Breast epithelium (tissue), 4 donors: Measurements from ENCODE around the gene CTXN1. TPM values are rescaled to one million over a fixed set of nuclear protein-coding genes. Genes with fewer than 3 reads are reported as not detected.

Source experiments
- DNase-seq, 2 donors: peaks; one replicate each; pipeline ENCODE4 v3.0.0-alpha.2; 2019; ENCODE audit warnings: low spot score in 2 of 2
- H3K27ac ChIP-seq, 2 donors: fragments of 200-600 bp; sonication (generic) in 1 of 2; one replicate each; pipeline ENCODE4 v1.5.1; 2016 to 2019; ENCODE audit warnings: mild to moderate bottlenecking in 1 of 2
- H3K27me3 ChIP-seq, 2 donors: fragments of 200-600 bp; sonication (generic) in 1 of 2; one replicate each; pipeline versions ENCODE4 v1.5.1 to v1.6.0; 2017 to 2019; ENCODE audit warnings: control low read depth in 1 of 2, mild to moderate bottlenecking in 1 of 2
- H3K36me3 ChIP-seq: fragments of 200-600 bp; one replicate; pipeline ENCODE4 v1.5.1; 2019
- H3K4me1 ChIP-seq, 2 donors: fragments of 200-600 bp; sonication (generic); one replicate each; pipeline ENCODE4 v1.5.1; 2016 to 2019; ENCODE audit warnings: control low read depth in 1 of 2
- H3K4me3 ChIP-seq, 3 donors: fragments of 200-600 bp; sonication (generic); 1 replicate in 2 of 3; 2 replicates in 1 of 3; pipeline ENCODE4 v1.5.1; 2016 to 2019; ENCODE audit warnings: mild to moderate bottlenecking in 3 of 3, moderate library complexity in 2 of 3
- H3K9me3 ChIP-seq, 2 donors: fragments of 200-600 bp; sonication (generic) in 1 of 2; one replicate each; pipeline ENCODE4 v1.5.1; 2016 to 2019; ENCODE audit warnings: control low read depth in 1 of 2
- POLR2A ChIP-seq: fragments of 450-650 bp; IDR thresholded peaks from one replicate; pipeline ENCODE4 v1.6.1; 2016; ENCODE audit warnings: antibody characterized with exemption, mild to moderate bottlenecking, moderate library complexity
- POLR2AphosphoS5 ChIP-seq, 3 donors: sonication (generic); formaldehyde crosslinking; IDR thresholded peaks; one replicate each; pipeline ENCODE4 v1.6.1; 2017; ENCODE audit warnings: antibody characterized with exemption in 3 of 3
- intact Hi-C: fragments of 100-400 bp; cut with DNase I; formaldehyde crosslinking; loops from one replicate; pipeline ENCODE4 v1.15.1; 2023; ENCODE audit warnings: low total_unique reads
- total RNA-seq, 3 donors: library from RNA; depleted of rRNA; stranded (reverse); fragments of >200 nt; gene quantifications; one replicate each; pipeline ENCODE4 v1.1.0, GENCODE V29; 2016
- TF ChIP-seq, protein P1 (sequence below), 3 donors: fragments of 450-650 bp; IDR thresholded peaks; one replicate each; pipeline ENCODE4 v1.5.1; 2016 to 2017; ENCODE audit warnings: antibody characterized with exemption in 3 of 3, mild to moderate bottlenecking in 3 of 3, moderate library complexity in 3 of 3

The CTXN1 gene
- total RNA-seq, 3 donors from 2014 or later: 0.32 to 9.5 (median 5.6) TPM

DNA sequence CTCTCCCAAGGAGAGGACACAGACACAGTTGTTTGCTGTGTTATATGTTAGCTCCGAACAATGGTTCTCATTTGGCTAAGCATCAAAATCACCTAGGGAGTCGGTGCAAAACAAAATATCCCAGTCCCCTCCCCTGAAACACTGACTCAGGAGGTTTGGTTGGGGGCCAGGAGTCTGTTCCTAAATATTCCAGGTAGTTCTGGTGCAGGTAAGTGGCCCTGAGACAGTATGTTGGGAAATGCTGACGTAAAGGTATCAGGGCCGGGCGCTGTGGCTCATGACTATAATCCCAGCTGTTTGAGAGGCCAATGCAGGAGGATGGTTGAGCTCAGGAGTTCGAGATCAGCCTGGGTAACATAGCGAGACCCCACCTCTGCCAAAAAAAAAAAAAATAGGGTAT, 24.6 kb downstream of the CTXN1 start:
- intact Hi-C loops: loop anchor here (5.0 kb wide), 1 partner anchor 49 kb away; no protein-coding TSS in a partner anchor
- no peaks in the 10 kb centered on the region for H3K9me3 ChIP-seq
- H3K4me1 ChIP-seq: peaks cover 14 to 18% of the 10 kb centered on the region in 2 donors
- peak overlapping the region; percentile 62 to 92 for H3K27ac ChIP-seq
- no peak for TF ChIP-seq POLR2A
- H3K27me3 ChIP-seq: no peaks in the 10 kb centered on the region
- H3K36me3 ChIP-seq: no peaks in the 10 kb centered on the region
- no peak for DNase-seq
- no peak overlapping the region for H3K4me3 ChIP-seq

DNA sequence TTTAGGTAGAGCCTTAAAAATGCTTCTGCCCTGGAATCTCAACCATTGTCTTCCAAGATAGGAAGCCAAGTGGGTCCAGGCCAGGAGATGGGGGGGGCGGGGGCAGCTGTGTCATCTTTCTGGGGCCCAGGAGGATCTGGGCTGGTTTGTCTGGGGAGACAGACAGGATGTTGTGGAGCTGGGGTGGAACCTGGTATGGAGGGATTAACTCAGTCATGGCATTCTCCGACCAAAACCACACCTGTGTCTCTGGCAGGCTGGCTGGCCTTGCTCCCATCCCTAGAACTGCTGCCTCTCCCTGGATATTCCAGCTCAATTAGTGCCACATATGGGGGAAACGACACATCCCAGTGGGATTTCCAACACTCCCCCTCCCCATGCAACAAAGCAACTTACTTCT, 25.0 kb downstream of the CTXN1 start:
- H3K27me3 ChIP-seq: no peaks in the 10 kb centered on the region
- DNase-seq: no peak
- H3K4me3 ChIP-seq: no peak overlapping the region
- H3K36me3 ChIP-seq: no peaks in the 10 kb centered on the region
- peak overlapping the region; percentile 62 to 92 for H3K27ac ChIP-seq
- intact Hi-C loops: loop anchor here (5.0 kb wide), 1 partner anchor 49 kb away; no protein-coding TSS in a partner anchor
- H3K9me3 ChIP-seq: no peaks in the 10 kb centered on the region
- H3K4me1 ChIP-seq: peaks cover 14 to 18% of the 10 kb centered on the region in 2 donors
- TF ChIP-seq POLR2AphosphoS5 (IDR thresholded peaks at IDR 0.05): no peak
- TF ChIP-seq POLR2A: no peak
- TF ChIP-seq, protein P1, sequence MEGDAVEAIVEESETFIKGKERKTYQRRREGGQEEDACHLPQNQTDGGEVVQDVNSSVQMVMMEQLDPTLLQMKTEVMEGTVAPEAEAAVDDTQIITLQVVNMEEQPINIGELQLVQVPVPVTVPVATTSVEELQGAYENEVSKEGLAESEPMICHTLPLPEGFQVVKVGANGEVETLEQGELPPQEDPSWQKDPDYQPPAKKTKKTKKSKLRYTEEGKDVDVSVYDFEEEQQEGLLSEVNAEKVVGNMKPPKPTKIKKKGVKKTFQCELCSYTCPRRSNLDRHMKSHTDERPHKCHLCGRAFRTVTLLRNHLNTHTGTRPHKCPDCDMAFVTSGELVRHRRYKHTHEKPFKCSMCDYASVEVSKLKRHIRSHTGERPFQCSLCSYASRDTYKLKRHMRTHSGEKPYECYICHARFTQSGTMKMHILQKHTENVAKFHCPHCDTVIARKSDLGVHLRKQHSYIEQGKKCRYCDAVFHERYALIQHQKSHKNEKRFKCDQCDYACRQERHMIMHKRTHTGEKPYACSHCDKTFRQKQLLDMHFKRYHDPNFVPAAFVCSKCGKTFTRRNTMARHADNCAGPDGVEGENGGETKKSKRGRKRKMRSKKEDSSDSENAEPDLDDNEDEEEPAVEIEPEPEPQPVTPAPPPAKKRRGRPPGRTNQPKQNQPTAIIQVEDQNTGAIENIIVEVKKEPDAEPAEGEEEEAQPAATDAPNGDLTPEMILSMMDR (IDR thresholded peaks at IDR 0.05): no peak

DNA sequence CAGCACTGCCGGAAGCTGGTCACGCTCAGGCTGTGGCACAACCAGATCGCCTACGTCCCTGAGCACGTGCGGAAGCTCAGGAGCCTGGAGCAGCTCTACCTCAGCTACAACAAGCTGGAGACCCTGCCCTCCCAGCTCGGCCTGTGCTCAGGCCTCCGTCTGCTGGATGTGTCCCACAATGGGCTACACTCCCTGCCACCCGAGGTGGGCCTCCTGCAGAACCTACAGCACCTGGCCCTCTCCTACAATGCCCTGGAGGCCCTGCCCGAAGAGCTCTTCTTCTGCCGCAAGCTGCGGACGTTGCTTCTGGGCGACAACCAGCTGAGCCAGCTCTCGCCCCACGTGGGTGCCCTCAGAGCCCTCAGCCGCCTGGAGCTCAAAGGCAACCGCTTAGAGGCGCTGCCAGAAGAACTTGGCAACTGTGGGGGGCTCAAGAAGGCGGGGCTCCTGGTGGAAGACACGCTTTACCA, 25.5 kb downstream of the CTXN1 start:
- Histone ChIP-seq H3K4me3 (no peak overlapping the region), H3K4me1 (peaks cover 10 to 18% of the 10 kb centered on the region in 2 donors), H3K36me3 (no peaks in the 10 kb centered on the region), H3K27ac (peak overlapping the region; percentile 62 to 92), H3K9me3 (no peaks in the 10 kb centered on the region), H3K27me3 (no peaks in the 10 kb centered on the region)
- TF ChIP-seq, protein P1 (IDR thresholded peaks at IDR 0.05): no peak
- TF ChIP-seq POLR2AphosphoS5 (IDR thresholded peaks at IDR 0.05) (no peak), POLR2A (no peak)
- no peak for DNase-seq
- intact Hi-C loops: loop anchor here (5.0 kb wide), 1 partner anchor 48 kb away; no protein-coding TSS in a partner anchor

DNA sequence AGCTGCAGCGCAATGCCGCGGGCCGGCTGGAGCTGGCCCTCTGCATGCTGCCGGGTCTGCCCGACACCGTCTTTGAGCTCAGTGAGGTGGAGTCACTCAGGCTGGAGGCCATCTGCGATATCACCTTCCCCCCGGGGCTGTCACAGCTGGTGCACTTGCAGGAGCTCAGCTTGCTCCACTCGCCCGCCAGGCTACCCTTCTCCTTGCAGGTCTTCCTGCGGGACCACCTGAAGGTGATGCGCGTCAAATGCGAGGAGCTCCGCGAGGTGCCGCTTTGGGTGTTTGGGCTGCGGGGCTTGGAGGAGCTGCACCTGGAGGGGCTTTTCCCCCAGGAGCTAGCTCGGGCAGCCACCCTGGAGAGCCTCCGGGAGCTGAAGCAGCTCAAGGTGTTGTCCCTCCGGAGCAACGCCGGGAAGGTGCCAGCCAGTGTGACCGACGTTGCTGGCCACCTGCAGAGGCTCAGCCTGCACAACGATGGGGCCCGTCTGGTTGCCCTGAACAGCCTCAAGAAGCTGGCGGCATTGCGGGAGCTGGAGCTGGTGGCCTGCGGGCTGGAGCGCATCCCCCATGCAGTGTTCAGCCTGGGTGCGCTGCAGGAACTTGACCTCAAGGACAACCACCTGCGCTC, 26.1 kb downstream of the CTXN1 start:
- TF ChIP-seq, protein P1 (IDR thresholded peaks at IDR 0.05): no peak
- Histone ChIP-seq H3K27me3 (no peaks in the 10 kb centered on the region), H3K9me3 (no peaks in the 10 kb centered on the region), H3K27ac (peak overlapping the region in 1 of 2 donors; percentile 62), H3K36me3 (no peaks in the 10 kb centered on the region), H3K4me3 (no peak overlapping the region), H3K4me1 (peaks cover 4 to 14% of the 10 kb centered on the region in 2 donors)
- intact Hi-C loops: loop anchor here (5.0 kb wide), 1 partner anchor 48 kb away; no protein-coding TSS in a partner anchor
- no peak for DNase-seq

DNA sequence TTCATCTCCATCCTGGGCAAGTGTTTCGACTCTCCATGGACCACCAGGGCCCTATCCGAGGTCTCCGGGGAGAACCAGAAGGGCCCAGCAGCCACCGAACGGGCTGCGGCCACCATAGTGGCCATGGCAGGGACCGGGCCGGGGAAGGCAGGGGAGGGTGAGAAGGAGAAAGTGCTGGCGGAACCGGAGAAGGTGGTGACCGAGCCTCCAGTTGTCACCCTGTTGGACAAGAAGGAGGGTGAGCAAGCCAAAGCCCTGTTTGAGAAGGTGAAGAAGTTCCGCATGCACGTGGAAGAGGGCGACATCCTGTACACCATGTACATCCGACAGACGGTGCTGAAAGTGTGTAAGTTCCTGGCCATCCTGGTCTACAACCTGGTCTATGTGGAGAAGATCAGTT, 27.0 kb downstream of the CTXN1 start:
- H3K36me3 ChIP-seq: no peaks in the 10 kb centered on the region
- DNase-seq: no peak
- no peak overlapping the region for H3K4me3 ChIP-seq
- no peaks in the 10 kb centered on the region for H3K9me3 ChIP-seq
- peaks cover 0 to 10% of the 10 kb centered on the region in 2 donors for H3K4me1 ChIP-seq
- TF ChIP-seq POLR2AphosphoS5 (IDR thresholded peaks at IDR 0.05) (no peak), POLR2A (no peak)
- TF ChIP-seq, protein P1 (IDR thresholded peaks at IDR 0.05): no peak
- intact Hi-C loops: no loop called here
- H3K27ac ChIP-seq: no peak overlapping the region
- H3K27me3 ChIP-seq: no peaks in the 10 kb centered on the region
